B cell (primary cell): ENCODE measurements around the gene COPZ1. TPM values are rescaled to one million over a fixed set of nuclear protein-coding genes. Genes with fewer than 3 reads are reported as not detected.

Experiments used
- ATAC-seq: fragments of 200-7000 bp; cut with Tn5 transposase; one replicate; pipeline ENCODE4 v1.10.0; 2021; ENCODE audit warnings: low read depth, mild to moderate bottlenecking, moderate number of reproducible peaks, moderate library complexity
- CTCF ChIA-PET: fragments of 350-600 bp; sonication (Branson Sonifier 250); formaldehyde crosslinking; loops from one replicate; lab custom pipeline; 2021; ENCODE audit warnings: antibody characterized with exemption, inconsistent platforms; lab: Charles Lee
- POLR2A ChIA-PET: fragments of 350-600 bp; sonication (Branson Sonifier 250); formaldehyde crosslinking; loops from one replicate; lab custom pipeline; 2021; ENCODE audit warnings: antibody characterized with exemption; lab: Charles Lee
- DNase-seq: peaks from one replicate; pipeline ENCODE4 v3.0.0; 2013
- H2AFZ ChIP-seq: 2 replicates; pipeline ENCODE4 v1.6.1; 2012; ENCODE audit warnings: mild to moderate bottlenecking, low read depth, low read length; ENCODE audit not compliant: insufficient read depth, poor library complexity, severe bottlenecking
- H3K27ac ChIP-seq, 2 donors: 1 replicate in 1 of 2; 2 replicates in 1 of 2; pipeline ENCODE4 v1.5.1; 2012 to 2013; ENCODE audit warnings: low read length in 2 of 2, mild to moderate bottlenecking in 2 of 2, moderate library complexity in 1 of 2
- H3K27me3 ChIP-seq, 4 experiments: fragments of 200-600 bp in 1 of 4; sonication (generic) in 1 of 4; replicated peaks in 1 of 4; 1 replicate in 2 of 4; 2 replicates in 2 of 4; pipeline versions ENCODE4 v1.6.1 to v1.7.0; 2013 to 2016; ENCODE audit warnings: low read length in 3 of 4, mild to moderate bottlenecking in 2 of 4, mixed read lengths in 1 of 4, moderate library complexity in 1 of 4; ENCODE audit not compliant: insufficient read depth in 4 of 4, control insufficient read depth in 3 of 4; ENCODE audit errors: control extremely low read depth in 1 of 4
- H3K36me3 ChIP-seq, 2 experiments: replicated peaks in 1 of 2; 1 replicate in 1 of 2; 2 replicates in 1 of 2; pipeline versions ENCODE4 v1.6.1 to v1.7.1; 2013; ENCODE audit warnings: low read length in 1 of 2; ENCODE audit not compliant: insufficient read depth in 2 of 2, control insufficient read depth in 1 of 2; ENCODE audit errors: control extremely low read depth in 1 of 2, extremely low read depth in 1 of 2
- H3K4me1 ChIP-seq, 2 donors: fragments of 200-600 bp in 1 of 2; sonication (generic) in 1 of 2; 1 replicate in 1 of 2; 2 replicates in 1 of 2; pipeline versions ENCODE4 v1.5.1 to v1.6.1; 2013 to 2017; ENCODE audit warnings: low read length in 2 of 2; ENCODE audit not compliant: control insufficient read depth in 2 of 2, insufficient read depth in 2 of 2
- H3K4me2 ChIP-seq: replicated peaks from 2 replicates; pipeline ENCODE3; 2012; ENCODE audit warnings: mild to moderate bottlenecking, low read depth, low read length; ENCODE audit not compliant: poor library complexity, severe bottlenecking
- H3K4me3 ChIP-seq, 5 experiments: fragments of 200-600 bp in 1 of 5; sonication (generic) in 1 of 5; 1 replicate in 3 of 5; 2 replicates in 2 of 5; pipeline versions ENCODE4 v1.5.1 to v1.7.0; 2011 to 2016; ENCODE audit warnings: low read length in 4 of 5, mild to moderate bottlenecking in 4 of 5, low read depth in 2 of 5, control low read depth in 1 of 5, moderate library complexity in 1 of 5; ENCODE audit not compliant: insufficient read depth in 1 of 5; ENCODE audit errors: control extremely low read depth in 1 of 5, extremely low read depth in 1 of 5
- H3K79me2 ChIP-seq: fragments of 200-600 bp; sonication (generic); one replicate; pipeline ENCODE4 v1.6.0; 2016; ENCODE audit warnings: low read length; ENCODE audit not compliant: control insufficient read depth, insufficient read depth
- H3K9ac ChIP-seq: fragments of 200-600 bp; sonication (generic); 2 replicates; pipeline ENCODE4 v1.6.1; 2017; ENCODE audit warnings: mild to moderate bottlenecking, low read length, moderate library complexity
- H3K9me3 ChIP-seq, 3 donors: one replicate each; pipeline versions ENCODE4 v1.6.1 to v1.7.1; 2013; ENCODE audit warnings: low read length in 2 of 3; ENCODE audit not compliant: control insufficient read depth in 2 of 3, insufficient read depth in 1 of 3; ENCODE audit errors: control extremely low read depth in 1 of 3
- H4K20me1 ChIP-seq: 2 replicates; pipeline ENCODE4 v1.6.0; 2012; ENCODE audit warnings: mild to moderate bottlenecking, low read length; ENCODE audit not compliant: insufficient read depth, control insufficient read depth, poor library complexity, severe bottlenecking
- H3K27ac Mint-ChIP-seq: one replicate; pipeline ENCODE4 v1.8.0; 2021; ENCODE audit warnings: mixed read lengths
- H3K27me3 Mint-ChIP-seq: one replicate; pipeline ENCODE4 v1.8.0; 2021; ENCODE audit warnings: mixed read lengths
- H3K4me1 Mint-ChIP-seq: one replicate; pipeline ENCODE4 v1.8.0; 2021; ENCODE audit warnings: mixed read lengths
- H3K4me3 Mint-ChIP-seq: one replicate; pipeline ENCODE4 v1.8.0; 2021; ENCODE audit warnings: mixed read lengths
- H3K9me3 Mint-ChIP-seq: one replicate; pipeline ENCODE4 v1.8.0; 2022; ENCODE audit warnings: mixed read lengths; ENCODE audit not compliant: insufficient read depth
- EZH2 ChIP-seq: IDR thresholded peaks from 2 replicates; pipeline ENCODE4 v1.6.1; 2012; ENCODE audit warnings: borderline replicate concordance, low read depth, mild to moderate bottlenecking, moderate library complexity, low read length; ENCODE audit not compliant: insufficient read depth, poor library complexity, severe bottlenecking
- WGBS: methylation state at CpG from one replicate; pipeline ENCODE4 v1.1.5; 2013; ENCODE audit warnings: missing lambda C conversion rate; ENCODE audit not compliant: insufficient coverage; 5-methylcytosine and 5-hydroxymethylcytosine counted together
- intact Hi-C: fragments of 100-400 bp; cut with micrococcal nuclease; formaldehyde crosslinking; loops from one replicate; pipeline ENCODE4 v1.10.0; 2022
- polyA plus RNA-seq: library from polyadenylated mRNA; depleted of rRNA; stranded (reverse); fragments of >200 nt; gene quantifications from 2 replicates; pipeline ENCODE4 v1.2.3, GENCODE V29; 2012
- total RNA-seq, 2 donors: library from RNA; stranded (reverse); fragments of 120-200 nt in 1 of 2; gene quantifications; 1 replicate in 1 of 2; 2 replicates in 1 of 2; pipeline versions ENCODE4 v1.2.3 to v1.2.4, GENCODE V29; 2013 to 2022
- TF ChIP-seq, protein P1 (sequence below): fragments of 200-600 bp; IDR thresholded peaks from one replicate; pipeline ENCODE4 v1.8.0; 2022; ENCODE audit warnings: antibody characterized with exemption, mild to moderate bottlenecking

The COPZ1 gene
- total and polyA plus RNA-seq, 2 donors (not counting 1 experiment from before 2014, with no cell fraction given) = 54.9 to 72.1 TPM

DNA sequence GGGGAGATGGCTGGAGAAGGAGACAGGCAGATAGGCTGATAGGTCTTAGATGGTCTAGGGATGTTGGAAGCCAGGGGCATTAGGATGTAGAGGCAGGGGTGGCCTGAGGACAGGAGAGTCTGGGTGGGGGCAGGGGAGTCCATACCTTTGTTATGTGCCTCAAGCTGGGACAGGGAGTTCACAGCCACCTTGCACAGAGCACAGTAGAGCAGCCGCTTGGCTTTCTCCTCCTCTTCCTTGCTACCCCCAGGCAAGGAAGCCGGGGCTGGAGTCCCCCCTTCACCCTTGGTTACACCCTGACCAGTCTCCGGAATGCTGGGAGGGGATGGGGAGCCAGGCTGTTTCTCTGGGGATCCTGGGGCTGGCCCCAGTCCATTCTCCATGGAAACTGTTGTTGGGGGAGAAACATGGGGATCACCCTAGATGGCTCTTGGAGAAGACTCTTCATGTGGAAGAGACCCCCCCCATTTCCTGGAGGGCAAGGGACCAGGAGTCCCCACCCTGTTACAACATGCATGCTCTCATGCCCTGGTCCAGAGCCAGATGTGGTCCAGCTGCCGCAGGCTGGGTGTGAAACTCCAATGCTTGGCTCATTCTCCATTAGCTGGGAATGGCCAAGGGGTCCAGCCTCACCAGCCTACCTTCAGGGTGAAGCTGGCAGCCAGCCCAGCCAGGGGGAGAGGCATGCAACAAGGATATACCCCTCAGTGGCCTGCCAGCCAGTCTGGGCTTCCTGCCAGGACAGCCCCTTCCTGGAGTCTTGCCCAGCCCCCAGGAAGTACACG lies 46.6 kb downstream of the COPZ1 start:
- TF ChIP-seq, protein P1, sequence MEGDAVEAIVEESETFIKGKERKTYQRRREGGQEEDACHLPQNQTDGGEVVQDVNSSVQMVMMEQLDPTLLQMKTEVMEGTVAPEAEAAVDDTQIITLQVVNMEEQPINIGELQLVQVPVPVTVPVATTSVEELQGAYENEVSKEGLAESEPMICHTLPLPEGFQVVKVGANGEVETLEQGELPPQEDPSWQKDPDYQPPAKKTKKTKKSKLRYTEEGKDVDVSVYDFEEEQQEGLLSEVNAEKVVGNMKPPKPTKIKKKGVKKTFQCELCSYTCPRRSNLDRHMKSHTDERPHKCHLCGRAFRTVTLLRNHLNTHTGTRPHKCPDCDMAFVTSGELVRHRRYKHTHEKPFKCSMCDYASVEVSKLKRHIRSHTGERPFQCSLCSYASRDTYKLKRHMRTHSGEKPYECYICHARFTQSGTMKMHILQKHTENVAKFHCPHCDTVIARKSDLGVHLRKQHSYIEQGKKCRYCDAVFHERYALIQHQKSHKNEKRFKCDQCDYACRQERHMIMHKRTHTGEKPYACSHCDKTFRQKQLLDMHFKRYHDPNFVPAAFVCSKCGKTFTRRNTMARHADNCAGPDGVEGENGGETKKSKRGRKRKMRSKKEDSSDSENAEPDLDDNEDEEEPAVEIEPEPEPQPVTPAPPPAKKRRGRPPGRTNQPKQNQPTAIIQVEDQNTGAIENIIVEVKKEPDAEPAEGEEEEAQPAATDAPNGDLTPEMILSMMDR = no peak
- no peak for TF ChIP-seq EZH2

More for the DNA sequence above, 46.6 kb downstream of the COPZ1 start:
- Histone ChIP-seq H3K4me3 (no peak overlapping the region), H3K9me3 (no peaks in the 10 kb centered on the region), H3K27me3 (no peaks in the 10 kb centered on the region), H3K79me2 (no peaks in the 10 kb centered on the region), H2AFZ (no peak overlapping the region), H3K27ac (no peak overlapping the region), H3K36me3 (peaks cover 0 to 24% of the 10 kb centered on the region in 2 experiments), H3K4me2 (no peak overlapping the region), H3K9ac (no peak overlapping the region), H4K20me1 (no peaks in the 10 kb centered on the region), H3K4me1 (peaks cover 5 to 20% of the 10 kb centered on the region in 2 donors)
- Mint-ChIP-seq H3K4me3 (no peak overlapping the region), H3K27me3 (no peaks in the 10 kb centered on the region), H3K4me1 (peaks cover 14% of the 10 kb centered on the region), H3K27ac (peak overlapping the region; percentile 59), H3K9me3 (no peaks in the 10 kb centered on the region)
- CTCF ChIA-PET = interaction anchor here (0.6 to 3.4 kb wide), 18 partner anchors 8 to 157 kb away, joined by 3 to 24 read pairs (median 6); partner anchors contain the start of genes NCKAP1L and ZNF385A
- DNase-seq (no peak), ATAC-seq (no peak)
- WGBS = 55% methylated on average over 2 of the region's 5 CpGs
- intact Hi-C loops = no loop called here
- POLR2A ChIA-PET = no interaction called here
